Ovary (tissue), 9 donors: ENCODE measurements around the gene JAML. TPM values are rescaled to one million over a fixed set of nuclear protein-coding genes. Genes with fewer than 3 reads are reported as not detected.
A peak's percentile ranks its signal among the peaks of the same experiment; 100 is the strongest.

Experiments used
- DNase-seq, 5 donors: peaks; one replicate each; pipeline ENCODE4 v3.0.0-alpha.2; 2019 to 2020
- H3K27ac ChIP-seq, 2 donors: fragments of 200-600 bp; one replicate each; pipeline versions ENCODE4 v1.5.1 to v1.8.0; 2019 to 2022
- H3K27me3 ChIP-seq: fragments of 200-600 bp; one replicate; pipeline ENCODE4 v1.8.0; 2022
- H3K36me3 ChIP-seq: fragments of 200-600 bp; sonication (generic); one replicate; pipeline ENCODE4 v1.5.1; 2019
- H3K4me1 ChIP-seq: one replicate; pipeline ENCODE4 v1.8.1; 2013; ENCODE audit warnings: mild to moderate bottlenecking, moderate library complexity; ENCODE audit not compliant: insufficient read depth
- H3K4me3 ChIP-seq: fragments of 200-600 bp; sonication (generic); one replicate; pipeline ENCODE4 v1.5.1; 2017
- H3K9me3 ChIP-seq, 2 donors: fragments of 200-600 bp in 1 of 2; sonication (generic) in 1 of 2; one replicate each; pipeline versions ENCODE4 v1.5.1 to v1.8.1; 2013 to 2019; ENCODE audit warnings: mild to moderate bottlenecking in 1 of 2, moderate library complexity in 1 of 2
- EP300 ChIP-seq: sonication (generic); formaldehyde crosslinking; IDR thresholded peaks from one replicate; pipeline ENCODE4 v1.6.1; 2017; ENCODE audit warnings: antibody characterized with exemption
- POLR2A ChIP-seq: fragments of 450-650 bp; IDR thresholded peaks from one replicate; pipeline ENCODE4 v1.6.1; 2017; ENCODE audit warnings: antibody characterized with exemption, mild to moderate bottlenecking, moderate library complexity
- WGBS, 3 donors: extraction: QIAGEN DNeasy Blood & Tissue Kit in 1 of 3; methylation state at CpG; one replicate each; pipeline versions ENCODE4 v1.1.5 to v1.1.7; 2013 to 2017; 5-methylcytosine and 5-hydroxymethylcytosine counted together
- intact Hi-C, 4 donors: fragments of 100-400 bp; cut with DNase I; formaldehyde crosslinking; loops; one replicate each; pipeline versions ENCODE4 v1.11.0 to v1.15.1; 2022 to 2023
- polyA plus RNA-seq, 2 donors: library from polyadenylated mRNA; stranded (reverse); fragments of 200-250 nt in 1 of 2; fragments of 350-450 nt in 1 of 2; fragmentation: Illumina TruSeq in 1 of 2; extraction: RNeasy Lipid Tissue Mini Kit (QIAGEN cat#74804) in 1 of 2; gene quantifications; one replicate each; pipeline ENCODE4 v1.2.3, GENCODE V29; 2013 to 2014
- total RNA-seq, 7 donors: library from RNA; depleted of rRNA in 2 of 7; stranded (reverse); fragments of >200 nt in 2 of 7; fragmentation: NEBNext Ultra II Directional in 3 of 7; extraction: Animal tissue kit (Norgen Biotek cat#: 25700) in 3 of 7; gene quantifications; one replicate each; pipeline versions ENCODE4 v1.1.0 to v1.2.4, GENCODE V29; 2016 to 2023
- TF ChIP-seq, protein P1 (sequence below), 3 donors: fragments of 450-650 bp in 2 of 3; fragments of 200-600 bp in 1 of 3; IDR thresholded peaks; one replicate each; pipeline versions ENCODE4 v1.5.1 to v1.8.0; 2016 to 2022; ENCODE audit warnings: antibody characterized with exemption in 3 of 3, mild to moderate bottlenecking in 1 of 3
- donor health status: DM: no; HTN: no; CAD: no; lungs with moderate emphysema.
- donor health status: DM: no; HTN: no; CAD: no.
- donor health status: Bipolar disorder and iron deficiency.
- donor health status: DM: yes; HTN: yes; CAD: no.
- donor health status: DM: no; HTN: no; CAD: no.
- donor health status: DM: yes; HTN: yes; CAD: no.

JAML gene
- total and polyA plus RNA-seq, 9 donors = 0.79 to 18.0 (median 2.0) TPM

DNA sequence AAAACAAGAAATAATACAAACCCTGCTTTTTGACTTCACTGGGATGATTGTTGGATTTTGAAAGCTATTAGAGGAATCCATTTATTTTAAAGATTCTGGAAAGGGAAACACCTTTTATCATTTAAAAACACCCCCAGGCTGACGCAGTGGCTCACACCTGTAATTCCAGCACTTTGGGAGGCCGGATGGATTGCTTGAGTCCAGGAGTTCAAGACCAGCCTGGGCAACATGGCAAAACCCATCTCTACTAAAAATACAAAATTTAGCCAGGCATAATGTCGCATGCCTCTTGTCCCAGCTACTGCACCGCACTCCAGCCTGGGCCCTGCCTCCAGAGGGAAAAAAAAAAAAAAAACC lies 48.1 kb downstream of the JAML start:
- intact Hi-C loops = no loop called here
- Histone ChIP-seq H3K27ac (no peak overlapping the region), H3K4me3 (no peak overlapping the region), H3K9me3 (no peaks in the 10 kb centered on the region), H3K4me1 (no peaks in the 10 kb centered on the region), H3K36me3 (no peaks in the 10 kb centered on the region), H3K27me3 (no peaks in the 10 kb centered on the region)
- TF ChIP-seq EP300 = no peak
- TF ChIP-seq POLR2A = no peak
- TF ChIP-seq, protein P1, sequence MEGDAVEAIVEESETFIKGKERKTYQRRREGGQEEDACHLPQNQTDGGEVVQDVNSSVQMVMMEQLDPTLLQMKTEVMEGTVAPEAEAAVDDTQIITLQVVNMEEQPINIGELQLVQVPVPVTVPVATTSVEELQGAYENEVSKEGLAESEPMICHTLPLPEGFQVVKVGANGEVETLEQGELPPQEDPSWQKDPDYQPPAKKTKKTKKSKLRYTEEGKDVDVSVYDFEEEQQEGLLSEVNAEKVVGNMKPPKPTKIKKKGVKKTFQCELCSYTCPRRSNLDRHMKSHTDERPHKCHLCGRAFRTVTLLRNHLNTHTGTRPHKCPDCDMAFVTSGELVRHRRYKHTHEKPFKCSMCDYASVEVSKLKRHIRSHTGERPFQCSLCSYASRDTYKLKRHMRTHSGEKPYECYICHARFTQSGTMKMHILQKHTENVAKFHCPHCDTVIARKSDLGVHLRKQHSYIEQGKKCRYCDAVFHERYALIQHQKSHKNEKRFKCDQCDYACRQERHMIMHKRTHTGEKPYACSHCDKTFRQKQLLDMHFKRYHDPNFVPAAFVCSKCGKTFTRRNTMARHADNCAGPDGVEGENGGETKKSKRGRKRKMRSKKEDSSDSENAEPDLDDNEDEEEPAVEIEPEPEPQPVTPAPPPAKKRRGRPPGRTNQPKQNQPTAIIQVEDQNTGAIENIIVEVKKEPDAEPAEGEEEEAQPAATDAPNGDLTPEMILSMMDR (IDR thresholded peaks at IDR 0.05) = no peak
- no peak for DNase-seq
- WGBS, 3 donors = 83 to 89% (median 86%) methylated on average over 4 of the region's 4 CpGs

DNA sequence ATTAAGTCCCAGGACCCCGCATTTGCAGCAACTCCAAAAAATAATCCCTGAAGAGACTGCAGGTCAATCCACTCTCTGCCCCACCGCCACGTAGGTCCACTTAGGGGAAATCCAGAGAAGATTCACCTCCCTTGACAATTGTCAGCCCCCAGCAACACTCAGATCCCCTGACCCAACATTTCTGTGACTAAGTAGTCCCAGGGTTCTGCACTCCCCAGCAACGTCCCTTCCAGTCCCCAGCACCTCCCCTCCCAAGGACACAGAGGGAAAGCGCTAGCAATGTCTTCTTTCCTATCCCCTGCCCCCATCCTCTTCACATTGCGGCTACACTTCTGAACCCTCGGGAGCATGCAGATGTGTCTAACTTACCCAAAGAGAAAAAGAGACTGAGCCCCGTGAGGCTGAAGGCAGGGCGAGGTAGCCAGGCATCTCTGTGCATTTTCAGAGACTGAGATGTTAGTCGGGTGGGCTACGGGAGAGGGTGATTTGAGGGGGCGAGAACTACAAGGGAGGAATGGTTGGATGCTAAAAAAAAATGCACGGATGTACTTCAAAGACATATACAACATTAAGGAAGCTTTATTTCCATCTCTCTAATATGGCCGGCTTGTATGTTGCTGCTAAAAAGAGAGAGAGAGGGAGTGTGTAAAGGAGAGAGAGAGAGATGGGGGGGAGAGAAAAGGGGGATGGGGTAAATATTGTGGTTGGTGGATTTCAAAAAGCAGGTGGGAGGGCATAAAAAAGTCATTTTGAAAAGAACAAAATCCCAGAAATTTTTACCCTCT lies 48.6 kb downstream of the JAML start, which contains the start of gene SCN2B:
SCN2B (minus strand) TSS at position 647 of the 785 bp plus-strand sequence; CDS start at position 439, 208 bp downstream.
- no peak for DNase-seq
- 5 to 9% (median 6%) methylated on average over 14 of the region's 14 CpGs for WGBS, 3 donors
- TF ChIP-seq POLR2A = no peak

DNA sequence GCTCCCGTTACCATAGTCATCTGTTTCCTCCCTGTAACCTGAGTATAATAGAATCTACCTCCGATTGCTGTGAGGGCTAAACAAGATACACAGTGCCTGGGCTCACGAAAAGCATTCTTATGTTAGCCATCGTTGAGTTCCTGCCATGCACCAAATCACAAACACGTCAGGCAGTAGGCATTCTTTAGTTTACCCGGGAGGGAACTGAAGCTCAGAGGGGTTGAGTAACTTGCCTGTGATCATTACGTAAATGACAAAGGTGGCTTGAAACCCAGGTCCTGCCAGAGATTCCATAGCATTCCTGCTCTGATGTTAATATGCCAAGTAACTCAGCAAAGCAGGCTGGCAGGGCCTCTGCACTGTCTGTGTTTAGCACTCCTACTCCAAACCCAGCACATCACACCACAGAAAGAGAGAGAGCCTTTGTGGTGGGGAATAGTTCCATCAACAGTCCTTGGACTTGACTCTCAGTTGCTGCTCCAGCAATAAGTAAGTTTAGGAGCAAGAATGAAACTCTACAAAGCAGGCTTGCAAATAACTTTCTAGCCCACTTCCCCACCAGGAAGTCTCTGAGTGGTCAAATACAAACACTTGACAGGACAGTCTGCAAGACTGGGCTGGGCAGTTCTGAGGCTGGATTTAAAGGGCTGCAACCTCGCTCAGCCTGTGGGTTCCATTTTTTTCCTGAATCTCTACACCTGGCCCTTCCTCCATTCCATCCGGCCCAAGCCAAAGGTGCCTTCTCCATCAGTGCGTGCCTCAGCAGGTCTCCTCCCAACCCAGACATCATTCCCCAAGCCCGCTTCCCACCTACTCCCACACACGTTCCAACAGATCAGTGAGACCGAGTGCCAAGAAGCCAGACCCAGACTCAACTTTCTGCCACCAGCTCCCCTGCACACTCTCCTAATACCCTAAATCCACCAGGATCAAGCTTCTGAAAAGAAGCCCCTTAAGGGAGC lies 49.5 kb downstream of the JAML start:
- TF ChIP-seq, protein P1 (IDR thresholded peaks at IDR 0.05) = no peak
- TF ChIP-seq EP300 = no peak
- TF ChIP-seq POLR2A = no peak
- H3K27me3 ChIP-seq = no peaks in the 10 kb centered on the region
- 45 to 48% (median 47%) methylated on average over 13 of the region's 13 CpGs for WGBS, 3 donors
- no peaks in the 10 kb centered on the region for H3K9me3 ChIP-seq
- peak overlapping the region; percentile 33 for H3K4me3 ChIP-seq
- no peak for DNase-seq
- no peak overlapping the region for H3K27ac ChIP-seq
- H3K4me1 ChIP-seq = no peaks in the 10 kb centered on the region
- intact Hi-C loops = no loop called here
- no peaks in the 10 kb centered on the region for H3K36me3 ChIP-seq

More for the DNA sequence above, 48.6 kb downstream of the JAML start, which contains the start of gene SCN2B:
- Histone ChIP-seq H3K4me3 (peak within 1 kb of the TSS; percentile 33), H3K27me3 (no peaks in the 10 kb centered on the region), H3K27ac (no peak within 1 kb of the TSS), H3K36me3 (no peaks in the 10 kb centered on the region), H3K4me1 (no peaks in the 10 kb centered on the region), H3K9me3 (no peaks in the 10 kb centered on the region)
- intact Hi-C loops = no loop called here

DNA sequence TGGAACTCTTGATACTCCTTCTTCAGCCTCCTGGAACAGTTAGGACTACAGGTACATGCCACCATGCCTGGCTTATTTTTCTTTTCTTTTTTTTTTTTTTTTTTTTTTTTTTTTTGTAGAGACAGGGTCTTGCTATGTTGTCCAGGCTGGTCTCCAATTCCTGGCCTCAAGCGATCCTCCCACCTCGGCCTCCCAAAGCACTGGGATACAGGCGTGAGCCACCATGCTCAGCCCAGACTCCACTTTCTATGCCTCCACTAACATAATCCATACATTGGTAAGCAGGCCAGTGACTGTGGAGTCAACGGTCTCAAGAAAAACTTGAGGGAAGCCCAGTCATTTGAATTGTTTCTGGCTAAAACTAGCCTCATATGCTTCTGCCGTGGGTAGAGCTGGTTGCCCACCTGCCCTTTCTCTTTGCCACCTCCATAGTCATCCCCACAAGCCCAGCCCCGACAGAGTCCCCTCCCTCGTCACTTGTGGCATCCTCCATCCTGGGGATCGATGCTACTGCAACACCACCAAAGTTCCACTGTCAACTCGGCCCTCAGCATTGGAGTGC lies 50.7 kb downstream of the JAML start:
- Histone ChIP-seq H3K9me3 (no peaks in the 10 kb centered on the region), H3K36me3 (no peaks in the 10 kb centered on the region), H3K4me1 (no peaks in the 10 kb centered on the region), H3K27me3 (no peaks in the 10 kb centered on the region), H3K4me3 (no peak overlapping the region), H3K27ac (no peak overlapping the region)
- no peak for DNase-seq
- TF ChIP-seq, protein P1 (IDR thresholded peaks at IDR 0.05) = no peak
- TF ChIP-seq POLR2A (no peak), EP300 (no peak)
- WGBS, 3 donors = 87 to 89% (median 87%) methylated on average over 9 of the region's 9 CpGs
- intact Hi-C loops = no loop called here
